Measurements from ENCODE around the gene TBX4.

The TBX4 gene

DNA sequence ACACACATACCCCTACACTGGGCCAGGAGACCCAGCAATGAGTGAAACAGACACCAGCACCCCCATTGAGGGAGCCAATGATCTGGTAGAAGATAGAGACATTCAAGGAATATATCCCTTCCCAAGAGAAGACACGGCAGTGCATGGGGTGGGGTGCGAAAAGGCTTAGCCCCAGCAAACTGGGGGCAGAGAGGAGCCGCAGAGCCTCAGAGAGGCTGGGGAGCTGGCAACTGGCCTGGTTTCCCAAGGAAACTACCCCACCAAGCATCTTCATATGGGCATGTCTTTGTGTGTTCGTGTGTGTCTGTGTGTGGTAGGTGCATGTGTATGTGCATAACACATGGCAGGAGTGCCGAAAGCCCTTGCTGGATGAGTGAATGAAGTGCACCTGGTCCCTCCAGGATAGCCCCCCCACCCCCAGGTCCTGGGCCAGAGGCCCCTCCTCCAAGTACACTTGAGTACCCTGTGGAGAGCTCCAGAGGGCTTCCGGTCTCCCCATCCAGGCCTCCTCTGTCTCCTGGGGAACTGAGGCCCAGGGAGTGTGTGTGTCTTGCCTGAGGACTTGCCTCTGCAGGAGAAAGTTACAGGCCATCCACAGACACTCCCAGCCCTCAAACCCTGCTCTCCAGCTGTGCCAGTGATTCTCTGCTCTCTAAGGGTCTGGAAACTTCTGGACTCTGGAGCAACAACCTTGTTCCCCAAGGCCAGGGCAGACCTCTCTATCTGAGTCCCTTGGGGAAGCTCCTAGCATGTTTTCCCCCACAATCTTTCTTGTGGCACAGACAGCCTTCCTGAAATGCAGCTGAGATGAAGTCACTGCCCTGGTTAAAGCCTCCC is 36.6 kb upstream of the TBX4 start:
- H3K9ac ChIP-seq (ENCODE audit: low read length): no peak overlapping the region
- no peak overlapping the region for H3K4me3 ChIP-seq (ENCODE audit: low read depth in 1 of 2, low read length in 2 of 2)
- no peaks in the 10 kb centered on the region for H3K9me3 ChIP-seq (ENCODE audit: low read length)
- H3K4me1 ChIP-seq (ENCODE audit: insufficient read depth, low read length): peaks cover 6% of the 10 kb centered on the region
- no peaks in the 10 kb centered on the region for H3K36me3 ChIP-seq (ENCODE audit: insufficient read depth, low read length)
- peaks cover 2 to 32% of the 10 kb centered on the region in 2 donors for H3K27me3 ChIP-seq (ENCODE audit: control insufficient read depth in 1 of 2, insufficient read depth in 2 of 2, low read length in 2 of 2)
- H3K27ac ChIP-seq (ENCODE audit: low read depth, low read length): no peak overlapping the region

DNA sequence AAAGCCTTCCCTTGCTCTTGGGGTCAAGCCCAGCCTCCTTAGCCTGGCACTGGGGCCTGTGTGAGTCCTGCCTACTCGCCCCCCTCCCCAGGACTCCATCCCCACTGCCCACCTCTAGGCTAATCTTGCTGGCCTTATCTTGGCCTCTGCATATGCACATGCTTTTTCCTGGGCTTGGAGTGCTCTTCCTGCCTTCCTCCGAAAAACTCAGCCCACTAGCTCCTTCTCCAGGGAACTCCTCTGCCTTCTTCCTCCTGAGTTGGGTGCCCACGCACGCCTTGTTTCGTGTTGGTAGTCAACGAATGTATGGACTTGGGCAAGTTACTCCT is 36.0 kb upstream of the TBX4 start:
- H3K4me3 ChIP-seq (ENCODE audit: low read depth in 1 of 2, low read length in 2 of 2): no peak overlapping the region
- peaks cover 0 to 26% of the 10 kb centered on the region in 2 donors for H3K27me3 ChIP-seq (ENCODE audit: control insufficient read depth in 1 of 2, insufficient read depth in 2 of 2, low read length in 2 of 2)
- no peak overlapping the region for H3K27ac ChIP-seq (ENCODE audit: low read depth, low read length)
- no peaks in the 10 kb centered on the region for H3K9me3 ChIP-seq (ENCODE audit: low read length)
- no peak overlapping the region for H3K9ac ChIP-seq (ENCODE audit: low read length)
- no peaks in the 10 kb centered on the region for H3K36me3 ChIP-seq (ENCODE audit: insufficient read depth, low read length)
- H3K4me1 ChIP-seq (ENCODE audit: insufficient read depth, low read length): peaks cover 4% of the 10 kb centered on the region

DNA sequence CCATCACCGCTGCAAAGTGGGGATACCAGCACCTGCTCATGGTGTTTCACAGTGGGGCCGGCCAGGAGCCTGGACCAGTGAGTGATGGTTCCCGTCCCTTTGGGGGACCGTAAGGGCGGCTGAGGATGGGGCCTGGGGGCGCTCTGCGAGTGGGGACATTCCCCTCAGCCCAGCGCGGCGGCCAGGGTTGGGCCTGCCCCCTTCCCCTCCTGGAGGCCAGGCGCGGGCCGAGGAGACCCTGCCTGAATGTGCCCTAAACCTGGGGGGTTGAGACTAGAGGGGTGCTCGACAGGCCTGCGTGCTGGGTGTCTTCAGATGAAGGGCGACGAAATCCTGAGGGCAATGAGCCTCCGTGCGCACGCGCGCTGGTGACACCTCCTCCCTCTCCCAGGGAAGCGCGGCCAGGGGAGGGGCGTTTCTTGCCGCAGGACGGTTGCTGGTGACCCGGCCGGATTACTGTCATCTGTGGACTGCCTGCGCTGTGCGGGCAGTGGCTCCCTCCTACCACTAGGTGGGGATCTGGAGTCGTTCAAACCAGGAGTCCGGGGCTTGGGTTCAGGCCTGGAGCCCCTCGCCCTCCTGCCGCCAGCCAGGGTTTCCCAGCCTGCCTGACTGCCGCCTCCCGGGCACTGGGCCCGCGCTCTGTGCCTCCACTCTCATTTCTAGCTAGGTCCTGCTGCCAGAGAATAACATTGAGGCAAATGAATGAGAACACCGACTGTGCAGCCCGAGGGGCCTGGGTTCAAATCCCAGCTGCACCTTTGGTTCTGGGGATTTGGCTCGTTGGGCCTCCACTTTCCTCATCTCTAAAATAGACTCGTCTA is 35.5 kb upstream of the TBX4 start:
- Histone ChIP-seq H3K36me3 (ENCODE audit: insufficient read depth, low read length) (no peaks in the 10 kb centered on the region), H3K4me1 (ENCODE audit: insufficient read depth, low read length) (peaks cover 4% of the 10 kb centered on the region), H3K9ac (ENCODE audit: low read length) (no peak overlapping the region), H3K9me3 (ENCODE audit: low read length) (no peaks in the 10 kb centered on the region), H3K4me3 (ENCODE audit: low read depth in 1 of 2, low read length in 2 of 2) (no peak overlapping the region), H3K27me3 (ENCODE audit: control insufficient read depth in 1 of 2, insufficient read depth in 2 of 2, low read length in 2 of 2) (peaks cover 0 to 25% of the 10 kb centered on the region in 2 donors), H3K27ac (ENCODE audit: low read depth, low read length) (no peak overlapping the region)

DNA sequence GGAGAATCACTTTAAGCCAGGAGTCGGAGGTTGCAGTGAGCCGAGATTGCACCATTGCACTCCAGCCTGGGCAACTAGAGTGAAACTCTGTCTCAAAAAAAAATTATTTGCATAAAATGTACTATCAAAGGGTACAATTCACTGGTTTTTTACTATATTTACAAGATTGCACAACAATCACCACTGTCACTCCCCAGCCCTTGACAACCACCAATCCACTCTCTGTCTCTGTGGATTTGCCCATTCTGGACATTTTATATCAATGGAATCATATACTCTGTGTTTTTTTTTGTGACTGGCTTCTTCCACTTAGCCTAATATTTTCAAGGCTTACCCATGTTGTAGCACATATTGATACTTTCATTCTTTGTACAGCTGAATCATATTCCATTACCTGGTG is 33.8 kb upstream of the TBX4 start:
- peaks cover 0 to 18% of the 10 kb centered on the region in 2 donors for H3K27me3 ChIP-seq (ENCODE audit: control insufficient read depth in 1 of 2, insufficient read depth in 2 of 2, low read length in 2 of 2)
- H3K36me3 ChIP-seq (ENCODE audit: insufficient read depth, low read length): no peaks in the 10 kb centered on the region
- no peaks in the 10 kb centered on the region for H3K9me3 ChIP-seq (ENCODE audit: low read length)
- H3K9ac ChIP-seq (ENCODE audit: low read length): no peak overlapping the region
- H3K27ac ChIP-seq (ENCODE audit: low read depth, low read length): no peak overlapping the region
- no peak overlapping the region for H3K4me3 ChIP-seq (ENCODE audit: low read depth in 1 of 2, low read length in 2 of 2)
- H3K4me1 ChIP-seq (ENCODE audit: insufficient read depth, low read length): peaks cover 4% of the 10 kb centered on the region

DNA sequence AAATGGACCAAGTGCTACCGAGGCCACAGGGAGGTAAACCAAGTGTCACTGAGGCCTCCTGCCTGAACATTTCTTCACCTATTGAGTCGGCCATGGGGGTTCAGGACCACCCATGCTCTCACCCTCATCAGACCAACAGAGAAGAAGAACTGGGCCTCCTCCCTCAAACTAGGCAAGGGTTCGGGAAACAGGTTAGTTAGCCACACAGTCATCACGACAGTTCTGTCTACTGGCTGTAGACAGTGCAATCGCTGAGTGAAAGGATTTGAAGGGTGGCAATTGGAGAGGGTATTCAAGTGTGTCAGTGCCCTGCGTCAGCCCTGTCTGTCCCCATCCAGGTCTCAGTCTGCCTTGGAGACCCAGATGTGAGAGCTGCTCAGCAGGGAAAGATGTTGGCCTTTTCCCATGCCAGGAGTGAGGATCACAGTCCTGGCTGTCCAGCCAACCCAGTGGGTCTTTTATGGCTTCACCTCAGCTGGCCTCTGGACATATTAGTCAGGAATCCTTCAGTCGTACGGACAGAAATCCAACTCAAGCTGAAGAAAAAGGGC is 32.7 kb upstream of the TBX4 start:
- Histone ChIP-seq H3K27me3 (ENCODE audit: control insufficient read depth in 1 of 2, insufficient read depth in 2 of 2, low read length in 2 of 2) (peaks cover 0 to 19% of the 10 kb centered on the region in 2 donors), H3K4me1 (ENCODE audit: insufficient read depth, low read length) (peaks cover 4% of the 10 kb centered on the region), H3K36me3 (ENCODE audit: insufficient read depth, low read length) (no peaks in the 10 kb centered on the region), H3K4me3 (ENCODE audit: low read depth in 1 of 2, low read length in 2 of 2) (no peak overlapping the region), H3K9ac (ENCODE audit: low read length) (no peak overlapping the region), H3K27ac (ENCODE audit: low read depth, low read length) (no peak overlapping the region), H3K9me3 (ENCODE audit: low read length) (no peaks in the 10 kb centered on the region)

DNA sequence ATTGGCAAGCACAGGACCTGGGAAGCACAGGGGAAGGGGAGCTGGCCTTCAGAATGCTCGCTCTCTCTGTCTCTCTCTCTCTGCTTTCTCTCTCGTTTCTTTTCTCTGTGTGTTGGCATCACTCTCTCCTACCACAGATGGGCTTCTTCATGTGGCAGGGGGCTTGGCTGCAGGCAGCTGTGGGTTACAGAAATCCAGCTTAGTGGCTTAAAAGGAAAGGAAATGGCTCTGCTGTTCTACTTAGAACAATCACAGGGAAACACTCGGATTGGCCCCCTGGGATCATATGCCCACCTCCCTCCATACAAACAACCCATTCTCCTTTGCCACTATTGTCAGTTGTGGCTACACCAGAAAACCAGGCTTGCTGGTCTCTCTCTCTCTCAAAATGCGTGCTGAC is 32.2 kb upstream of the TBX4 start:
- H3K27me3 ChIP-seq (ENCODE audit: control insufficient read depth in 1 of 2, insufficient read depth in 2 of 2, low read length in 2 of 2): peaks cover 0 to 22% of the 10 kb centered on the region in 2 donors
- H3K27ac ChIP-seq (ENCODE audit: low read depth, low read length): no peak overlapping the region
- H3K36me3 ChIP-seq (ENCODE audit: insufficient read depth, low read length): no peaks in the 10 kb centered on the region
- H3K9me3 ChIP-seq (ENCODE audit: low read length): no peaks in the 10 kb centered on the region
- no peak overlapping the region for H3K4me3 ChIP-seq (ENCODE audit: low read depth in 1 of 2, low read length in 2 of 2)
- no peak overlapping the region for H3K9ac ChIP-seq (ENCODE audit: low read length)
- peaks cover 4% of the 10 kb centered on the region for H3K4me1 ChIP-seq (ENCODE audit: insufficient read depth, low read length)

DNA sequence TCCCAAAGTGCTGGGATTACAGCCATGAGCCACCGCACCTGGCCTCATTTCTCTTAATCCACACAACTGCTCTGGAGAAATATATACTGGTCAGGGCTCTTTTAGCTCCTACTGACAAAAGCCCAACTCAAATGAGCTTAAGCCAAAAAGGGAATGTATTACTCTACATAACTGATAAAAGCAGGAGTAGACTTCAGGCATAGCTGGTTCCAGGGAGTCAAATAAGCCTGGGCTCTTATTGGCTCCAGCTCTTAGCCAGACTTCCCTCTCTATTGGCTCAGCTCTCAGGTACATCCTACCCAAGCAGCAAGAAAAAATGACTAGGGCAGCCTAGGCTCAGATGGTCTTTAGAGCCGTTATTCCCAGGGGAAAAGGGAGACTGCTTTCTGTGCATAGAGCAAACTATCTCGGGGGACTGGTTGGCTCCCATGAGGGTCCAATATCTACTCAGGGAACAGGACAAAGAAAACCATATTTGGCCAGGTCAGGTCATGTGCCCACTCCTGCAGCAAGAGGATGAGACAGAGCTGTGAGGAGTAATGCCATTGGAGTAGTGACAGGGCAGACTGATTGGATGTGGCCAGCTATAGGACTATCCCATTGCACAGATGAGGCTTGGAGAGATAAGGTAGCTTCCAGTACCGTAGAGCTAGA is 31.4 kb upstream of the TBX4 start:
- Histone ChIP-seq H3K36me3 (ENCODE audit: insufficient read depth, low read length) (no peaks in the 10 kb centered on the region), H3K4me1 (ENCODE audit: insufficient read depth, low read length) (peaks cover 4% of the 10 kb centered on the region), H3K27me3 (ENCODE audit: control insufficient read depth in 1 of 2, insufficient read depth in 2 of 2, low read length in 2 of 2) (peaks cover 0 to 22% of the 10 kb centered on the region in 2 donors), H3K4me3 (ENCODE audit: low read depth in 1 of 2, low read length in 2 of 2) (no peak overlapping the region), H3K9ac (ENCODE audit: low read length) (no peak overlapping the region), H3K9me3 (ENCODE audit: low read length) (no peaks in the 10 kb centered on the region), H3K27ac (ENCODE audit: low read depth, low read length) (no peak overlapping the region)

DNA sequence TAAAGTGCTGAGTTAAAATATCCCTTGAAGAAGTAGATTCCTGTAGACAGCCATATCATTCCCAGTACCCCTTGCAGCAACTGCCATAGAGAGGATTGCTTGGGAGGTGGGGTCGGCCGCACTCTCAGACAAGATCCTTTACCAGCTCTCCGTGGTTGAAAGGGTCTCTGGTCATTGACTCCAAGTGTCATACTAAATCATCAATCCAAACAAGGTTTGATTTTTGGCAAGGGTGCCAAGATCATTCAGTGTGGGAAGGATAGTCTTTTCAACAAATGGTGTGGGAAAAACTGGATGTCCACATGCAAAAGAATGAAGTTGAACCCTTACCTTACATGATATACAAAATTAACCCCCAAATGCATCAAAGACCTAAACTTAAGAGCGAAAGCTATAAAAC is 30.8 kb upstream of the TBX4 start:
- Histone ChIP-seq H3K36me3 (ENCODE audit: insufficient read depth, low read length) (no peaks in the 10 kb centered on the region), H3K27me3 (ENCODE audit: control insufficient read depth in 1 of 2, insufficient read depth in 2 of 2, low read length in 2 of 2) (peaks cover 0 to 22% of the 10 kb centered on the region in 2 donors)

DNA sequence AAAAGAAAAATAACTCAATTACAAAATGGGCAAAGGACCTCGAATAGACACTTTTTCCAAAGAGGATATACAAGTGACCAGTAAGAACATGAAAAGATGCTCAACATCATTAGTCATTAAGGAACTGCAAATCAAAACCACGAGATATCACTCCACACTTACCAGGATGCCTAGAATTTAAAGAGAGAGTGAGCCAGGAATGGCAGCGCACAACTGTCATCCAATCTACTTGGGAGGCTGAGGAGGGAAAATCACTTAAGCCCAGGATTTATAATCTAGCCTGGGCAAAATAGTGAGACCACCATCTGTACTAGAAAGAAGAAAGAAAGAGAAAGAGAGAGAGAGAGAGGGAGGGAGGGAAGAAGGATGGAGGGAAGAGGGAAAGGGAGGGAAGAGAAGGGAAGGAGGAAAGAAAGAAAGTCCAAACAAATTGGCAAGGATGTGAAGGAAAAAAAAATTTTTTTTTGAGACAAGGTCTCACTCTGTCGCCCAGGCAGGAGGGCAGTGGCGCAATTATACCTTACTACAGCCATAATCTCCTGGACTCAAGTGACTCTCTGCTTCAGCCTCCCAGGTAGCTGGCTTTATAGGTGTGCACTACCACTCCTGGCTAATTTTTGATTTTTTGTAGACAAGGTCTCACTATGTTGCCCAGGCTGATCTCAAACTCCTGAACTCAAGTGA is 30.0 kb upstream of the TBX4 start:
- no peaks in the 10 kb centered on the region for H3K4me1 ChIP-seq (ENCODE audit: insufficient read depth, low read length)
- peaks cover 0 to 18% of the 10 kb centered on the region in 2 donors for H3K27me3 ChIP-seq (ENCODE audit: control insufficient read depth in 1 of 2, insufficient read depth in 2 of 2, low read length in 2 of 2)
- no peak overlapping the region for H3K9ac ChIP-seq (ENCODE audit: low read length)
- no peak overlapping the region for H3K27ac ChIP-seq (ENCODE audit: low read depth, low read length)
- H3K4me3 ChIP-seq (ENCODE audit: low read depth in 1 of 2, low read length in 2 of 2): no peak overlapping the region
- no peaks in the 10 kb centered on the region for H3K36me3 ChIP-seq (ENCODE audit: insufficient read depth, low read length)
- no peaks in the 10 kb centered on the region for H3K9me3 ChIP-seq (ENCODE audit: low read length)

More for the DNA sequence above, 30.8 kb upstream of the TBX4 start:
- Histone ChIP-seq H3K27ac (ENCODE audit: low read depth, low read length) (no peak overlapping the region), H3K4me1 (ENCODE audit: insufficient read depth, low read length) (peaks cover 4% of the 10 kb centered on the region), H3K4me3 (ENCODE audit: low read depth in 1 of 2, low read length in 2 of 2) (no peak overlapping the region), H3K9me3 (ENCODE audit: low read length) (no peaks in the 10 kb centered on the region), H3K9ac (ENCODE audit: low read length) (no peak overlapping the region)

DNA sequence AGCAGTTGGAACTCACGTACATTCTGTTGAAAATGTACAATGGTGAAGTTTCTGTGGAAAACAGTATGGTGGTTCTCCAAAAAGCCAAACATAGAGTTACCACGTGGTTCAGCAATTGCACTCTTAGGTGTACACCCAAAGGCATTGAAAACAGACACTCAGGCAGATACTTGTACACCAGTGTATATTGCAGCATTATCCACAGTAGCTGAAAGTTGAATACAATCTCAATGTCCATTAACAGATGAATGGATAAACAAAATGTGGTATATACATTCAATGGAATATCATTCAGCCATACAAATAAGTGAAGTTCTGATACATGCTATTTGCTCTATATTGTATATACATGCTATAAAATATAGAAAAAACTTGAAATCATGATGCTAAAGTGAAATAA is 29.4 kb upstream of the TBX4 start:
- no peaks in the 10 kb centered on the region for H3K4me1 ChIP-seq (ENCODE audit: insufficient read depth, low read length)
- no peaks in the 10 kb centered on the region for H3K9me3 ChIP-seq (ENCODE audit: low read length)
- H3K27me3 ChIP-seq (ENCODE audit: control insufficient read depth in 1 of 2, insufficient read depth in 2 of 2, low read length in 2 of 2): peaks cover 0 to 18% of the 10 kb centered on the region in 2 donors
- H3K36me3 ChIP-seq (ENCODE audit: insufficient read depth, low read length): no peaks in the 10 kb centered on the region
- H3K4me3 ChIP-seq (ENCODE audit: low read depth in 1 of 2, low read length in 2 of 2): no peak overlapping the region
- no peak overlapping the region for H3K9ac ChIP-seq (ENCODE audit: low read length)
- no peak overlapping the region for H3K27ac ChIP-seq (ENCODE audit: low read depth, low read length)
